Vagina (tissue), 2 donors: ENCODE results near the gene EVC.

Source experiments
- POLR2AphosphoS5 ChIP-seq, 2 donors: sonication (generic); formaldehyde crosslinking; IDR thresholded peaks; one replicate each; pipeline ENCODE4 v1.9.0; 2017; ENCODE audit warnings: antibody characterized with exemption in 2 of 2, mild to moderate bottlenecking in 2 of 2, low read depth in 1 of 2; ENCODE audit not compliant: insufficient read depth in 1 of 2
- TF ChIP-seq, protein P1 (sequence below), 3 experiments: fragments of 450-650 bp in 2 of 3; fragments of 200-600 bp in 1 of 3; sonication (generic) in 1 of 3; IDR thresholded peaks; one replicate each; pipeline ENCODE4 v1.5.1; 2017 to 2019; ENCODE audit warnings: antibody characterized with exemption in 3 of 3, mild to moderate bottlenecking in 2 of 3, moderate library complexity in 2 of 3

DNA sequence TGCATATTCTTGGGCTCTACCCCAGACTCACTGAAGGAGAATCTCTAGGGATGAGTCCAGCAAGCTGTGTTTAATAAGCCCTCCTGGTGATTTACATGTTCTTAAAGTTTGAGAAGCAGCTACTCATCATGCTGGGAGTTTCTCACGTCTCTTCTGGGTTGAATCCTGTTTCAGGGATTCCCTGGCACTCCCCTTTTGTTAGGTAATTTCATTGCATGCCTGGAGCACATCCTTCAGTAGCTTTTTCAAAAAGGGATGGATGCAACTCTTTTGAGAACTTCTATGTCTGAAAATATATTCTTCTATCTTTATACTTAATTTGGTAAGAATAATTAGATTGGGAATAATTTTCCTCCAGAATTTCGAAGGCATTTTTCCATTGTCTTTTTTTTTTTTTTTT lies 4.4 kb downstream of the EVC start:
- TF ChIP-seq, protein P1, sequence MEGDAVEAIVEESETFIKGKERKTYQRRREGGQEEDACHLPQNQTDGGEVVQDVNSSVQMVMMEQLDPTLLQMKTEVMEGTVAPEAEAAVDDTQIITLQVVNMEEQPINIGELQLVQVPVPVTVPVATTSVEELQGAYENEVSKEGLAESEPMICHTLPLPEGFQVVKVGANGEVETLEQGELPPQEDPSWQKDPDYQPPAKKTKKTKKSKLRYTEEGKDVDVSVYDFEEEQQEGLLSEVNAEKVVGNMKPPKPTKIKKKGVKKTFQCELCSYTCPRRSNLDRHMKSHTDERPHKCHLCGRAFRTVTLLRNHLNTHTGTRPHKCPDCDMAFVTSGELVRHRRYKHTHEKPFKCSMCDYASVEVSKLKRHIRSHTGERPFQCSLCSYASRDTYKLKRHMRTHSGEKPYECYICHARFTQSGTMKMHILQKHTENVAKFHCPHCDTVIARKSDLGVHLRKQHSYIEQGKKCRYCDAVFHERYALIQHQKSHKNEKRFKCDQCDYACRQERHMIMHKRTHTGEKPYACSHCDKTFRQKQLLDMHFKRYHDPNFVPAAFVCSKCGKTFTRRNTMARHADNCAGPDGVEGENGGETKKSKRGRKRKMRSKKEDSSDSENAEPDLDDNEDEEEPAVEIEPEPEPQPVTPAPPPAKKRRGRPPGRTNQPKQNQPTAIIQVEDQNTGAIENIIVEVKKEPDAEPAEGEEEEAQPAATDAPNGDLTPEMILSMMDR (IDR thresholded peaks at IDR 0.05) = no peak
- no peak for TF ChIP-seq POLR2AphosphoS5 (IDR thresholded peaks at IDR 0.05; ENCODE audit: insufficient read depth in 1 of 2, low read depth in 1 of 2)
